NCI-H2196 (cell line): ENCODE data around the gene ASB1.

Experiments
- DNase-seq: peaks from one replicate; lab custom pipeline; 2025; ENCODE audit not compliant: unreplicated experiment; lab: John Stamatoyannopoulos, UW

ASB1 gene

GRCh38 chr2:238489431-238489830 lies 62.7 kb downstream of the ASB1 start:
- DNase-seq, result no peak

GRCh38 chr2:238489896-238490295 lies 63.2 kb downstream of the ASB1 start:
- DNase-seq, result no peak

GRCh38 chr2:238492840-238493239 lies 66.1 kb downstream of the ASB1 start:
- DNase-seq, result no peak

- DNase-seq, result no peak
Measured at GRCh38 chr2:238493411-238493810, 66.7 kb downstream of the ASB1 start.

GRCh38 chr2:238493880-238494572 lies 67.3 kb downstream of the ASB1 start:
- no peak for DNase-seq

GRCh38 chr2:238494573-238494961 lies 67.8 kb downstream of the ASB1 start:
- DNase-seq, result no peak

GRCh38 chr2:238495422-238495821 lies 68.7 kb downstream of the ASB1 start:
- no peak for DNase-seq

- DNase-seq, result no peak
Measured at GRCh38 chr2:238496756-238497609, 70.3 kb downstream of the ASB1 start.

GRCh38 chr2:238497610-238498005 lies 70.9 kb downstream of the ASB1 start:
- no peak for DNase-seq

- DNase-seq, result no peak
Measured at GRCh38 chr2:238498188-238498587, 71.5 kb downstream of the ASB1 start.

GRCh38 chr2:238498691-238499295 lies 72.1 kb downstream of the ASB1 start:
- DNase-seq, result no peak

GRCh38 chr2:238499731-238500580 lies 73.2 kb downstream of the ASB1 start:
- DNase-seq, result no peak

GRCh38 chr2:238501311-238501710 lies 74.6 kb downstream of the ASB1 start:
- no peak for DNase-seq
